ENCODE results near the gene CD34. TPM values are rescaled to one million over a fixed set of nuclear protein-coding genes. Genes with fewer than 3 reads are reported as not detected.

The CD34 gene
- polyA plus RNA-seq, 1 experiment = 1.2 TPM

DNA sequence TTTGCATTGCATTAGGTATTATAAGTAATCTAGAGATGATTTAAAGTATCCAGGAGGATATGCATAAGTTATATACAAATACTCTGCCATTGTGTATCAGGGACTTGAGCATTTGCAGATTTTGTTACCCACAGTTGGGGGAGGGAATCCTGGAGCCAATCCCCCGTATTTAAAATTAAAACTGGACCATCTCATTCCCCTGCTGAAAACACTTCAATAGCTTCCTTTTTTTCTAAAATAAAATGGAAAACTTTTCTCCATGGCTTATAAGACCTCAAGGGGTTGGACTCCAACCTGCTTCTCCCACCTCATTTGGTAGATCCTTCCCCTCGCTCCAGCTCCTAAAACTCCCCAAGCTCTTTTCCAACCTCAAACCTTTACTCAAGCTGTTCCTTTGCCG, 10.4 kb upstream of the CD34 start:
- no peaks in the 10 kb centered on the region for H3K36me3 ChIP-seq (ENCODE audit: control insufficient read depth, insufficient read depth, low read length)
- DNase-seq (ENCODE audit: low read depth) = no peak
- no peak for TF ChIP-seq CTCF (IDR thresholded peaks at IDR 0.05; ENCODE audit: insufficient read depth, low read depth, low read length)
- no peak overlapping the region for H3K4me3 ChIP-seq (ENCODE audit: low read depth, low read length)
- POLR2A ChIA-PET = no interaction called here
- CTCF ChIA-PET = interaction anchor here (0.8 kb wide), 1 partner anchor 24 kb away, joined by 3 read pairs; no protein-coding TSS in a partner anchor
- H3K27me3 ChIP-seq (ENCODE audit: control insufficient read depth, insufficient read depth, low read length) = peaks cover 2% of the 10 kb centered on the region

DNA sequence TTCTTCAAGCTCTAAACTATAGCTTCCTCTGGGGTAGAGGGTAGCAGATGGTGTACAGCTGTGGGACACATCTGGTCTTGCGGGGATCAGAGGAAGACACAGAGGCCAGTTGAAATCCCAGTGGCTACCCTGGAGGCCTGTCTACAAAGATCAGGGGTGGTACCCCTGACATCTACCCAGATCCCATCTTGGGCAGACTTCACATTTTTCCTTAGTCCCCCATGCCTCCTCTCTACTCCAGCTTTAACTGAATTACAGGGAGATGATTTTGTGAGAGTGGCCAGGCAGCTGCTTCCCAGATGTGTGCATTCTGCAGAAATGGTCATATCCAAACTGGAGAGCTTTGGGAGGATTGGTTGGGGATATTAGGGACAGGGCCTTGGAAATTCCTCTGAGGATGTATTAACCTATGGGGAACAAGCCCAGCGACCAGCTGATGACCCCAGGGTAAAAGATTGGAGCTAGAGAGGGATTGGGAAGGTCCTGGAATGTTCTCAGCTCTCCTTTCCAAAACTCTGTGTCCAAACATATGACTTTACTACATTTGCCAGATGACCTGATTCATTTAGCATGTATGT, 9.6 kb upstream of the CD34 start:
- POLR2A ChIA-PET = no interaction called here
- no peaks in the 10 kb centered on the region for H3K36me3 ChIP-seq (ENCODE audit: control insufficient read depth, insufficient read depth, low read length)
- CTCF ChIA-PET = interaction anchor here (0.8 to 1.4 kb wide), 8 partner anchors 12 to 44 kb away, joined by 3 to 5 read pairs (median 3); no protein-coding TSS in a partner anchor
- DNase-seq (ENCODE audit: low read depth) = no peak
- TF ChIP-seq CTCF (IDR thresholded peaks at IDR 0.05; ENCODE audit: insufficient read depth, low read depth, low read length) = no peak
- H3K4me3 ChIP-seq (ENCODE audit: low read depth, low read length) = no peak overlapping the region
- peaks cover 2% of the 10 kb centered on the region for H3K27me3 ChIP-seq (ENCODE audit: control insufficient read depth, insufficient read depth, low read length)

DNA sequence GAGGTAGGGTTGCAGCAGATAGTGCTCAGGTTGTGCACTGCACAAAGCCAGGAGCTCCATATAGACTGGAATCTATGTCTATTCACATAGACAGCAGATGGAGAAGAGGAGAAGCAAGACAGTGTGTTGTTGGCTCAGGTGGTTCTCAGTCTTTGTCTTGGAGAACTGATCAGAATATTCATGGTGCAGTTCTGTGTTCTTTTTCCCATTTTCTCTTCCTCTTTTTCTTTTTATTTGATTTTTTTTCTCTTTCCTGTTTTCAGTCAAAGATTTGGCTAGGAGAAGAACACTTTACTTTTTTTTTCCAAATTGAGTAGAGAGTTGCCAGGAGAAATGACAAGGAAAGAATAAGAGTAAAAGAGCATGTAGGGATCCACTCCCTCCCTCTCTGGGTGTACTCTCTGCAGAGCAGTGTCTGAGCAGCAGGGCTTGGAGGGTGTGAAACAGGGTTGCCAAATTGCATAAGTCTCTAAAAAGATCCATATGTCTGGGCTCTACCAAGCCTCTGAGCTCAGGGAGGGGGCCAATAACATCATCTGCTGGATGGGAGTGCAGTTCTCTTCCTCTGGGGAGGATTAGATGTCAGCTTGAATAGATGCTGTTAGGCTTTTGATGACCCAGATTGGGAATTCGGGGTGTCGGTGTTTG, 8.7 kb upstream of the CD34 start:
- POLR2A ChIA-PET = no interaction called here
- no peaks in the 10 kb centered on the region for H3K36me3 ChIP-seq (ENCODE audit: control insufficient read depth, insufficient read depth, low read length)
- no peak for DNase-seq (ENCODE audit: low read depth)
- no peak overlapping the region for H3K4me3 ChIP-seq (ENCODE audit: low read depth, low read length)
- CTCF ChIA-PET = interaction anchor here (1.0 to 1.4 kb wide), 6 partner anchors 20 to 44 kb away, joined by 3 to 5 read pairs (median 3); no protein-coding TSS in a partner anchor
- no peak for TF ChIP-seq CTCF (IDR thresholded peaks at IDR 0.05; ENCODE audit: insufficient read depth, low read depth, low read length)
- peaks cover 2% of the 10 kb centered on the region for H3K27me3 ChIP-seq (ENCODE audit: control insufficient read depth, insufficient read depth, low read length)

DNA sequence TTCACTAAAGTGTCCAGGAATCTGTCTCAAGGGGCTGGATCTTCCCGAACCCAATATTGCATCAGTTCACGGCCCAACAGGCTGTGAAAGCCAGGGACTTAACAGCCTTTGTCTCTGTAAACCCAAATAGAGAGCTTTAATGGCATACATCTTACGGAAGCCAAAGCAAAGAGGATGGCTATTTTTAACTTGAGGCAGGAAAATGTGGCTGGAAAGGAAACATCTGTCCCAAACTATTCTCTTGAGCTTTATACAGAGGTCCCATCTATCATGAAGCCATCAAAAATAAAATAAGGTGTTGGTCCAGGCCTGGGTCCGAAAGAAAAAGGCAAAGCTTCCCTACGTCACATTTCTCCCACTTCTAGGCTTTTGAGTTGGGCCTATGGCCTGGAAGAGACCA, 7.7 kb upstream of the CD34 start:
- Histone ChIP-seq H3K27me3 (ENCODE audit: control insufficient read depth, insufficient read depth, low read length) (peaks cover 2% of the 10 kb centered on the region), H3K4me3 (ENCODE audit: low read depth, low read length) (no peak overlapping the region), H3K36me3 (ENCODE audit: control insufficient read depth, insufficient read depth, low read length) (no peaks in the 10 kb centered on the region)
- CTCF ChIA-PET = no interaction called here
- no peak for TF ChIP-seq CTCF (IDR thresholded peaks at IDR 0.05; ENCODE audit: insufficient read depth, low read depth, low read length)
- POLR2A ChIA-PET = no interaction called here
- DNase-seq (ENCODE audit: low read depth) = no peak

- ChIA-PET CTCF (interaction anchor here (0.8 kb wide), 1 partner anchor 33 kb away, joined by 3 read pairs; no protein-coding TSS in a partner anchor), POLR2A (no interaction called here)
- DNase-seq (ENCODE audit: low read depth) = no peak
- TF ChIP-seq CTCF (IDR thresholded peaks at IDR 0.05; ENCODE audit: insufficient read depth, low read depth, low read length) = no peak
- no peak overlapping the region for H3K4me3 ChIP-seq (ENCODE audit: low read depth, low read length)
- H3K36me3 ChIP-seq (ENCODE audit: control insufficient read depth, insufficient read depth, low read length) = no peaks in the 10 kb centered on the region
- peaks cover 2% of the 10 kb centered on the region for H3K27me3 ChIP-seq (ENCODE audit: control insufficient read depth, insufficient read depth, low read length)
These were observed 7.1 kb upstream of the CD34 start for GRCh38 chr1:207918011-207918410.
